ENCODE measurements around the gene ATP6AP2. TPM values are rescaled to one million over a fixed set of nuclear protein-coding genes. Genes with fewer than 3 reads are reported as not detected.

The ATP6AP2 gene, protein sequence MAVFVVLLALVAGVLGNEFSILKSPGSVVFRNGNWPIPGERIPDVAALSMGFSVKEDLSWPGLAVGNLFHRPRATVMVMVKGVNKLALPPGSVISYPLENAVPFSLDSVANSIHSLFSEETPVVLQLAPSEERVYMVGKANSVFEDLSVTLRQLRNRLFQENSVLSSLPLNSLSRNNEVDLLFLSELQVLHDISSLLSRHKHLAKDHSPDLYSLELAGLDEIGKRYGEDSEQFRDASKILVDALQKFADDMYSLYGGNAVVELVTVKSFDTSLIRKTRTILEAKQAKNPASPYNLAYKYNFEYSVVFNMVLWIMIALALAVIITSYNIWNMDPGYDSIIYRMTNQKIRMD
- 139 and 146 TPM in 2 replicates for total RNA-seq

GRCh38 chrX:40580537-40581335, at the start of gene ATP6AP2:
TSS of gene ATP6AP2 (plus strand) at chrX:40580970. CDS start at chrX:40581066, 96 bp downstream.

GRCh38 chrX:40623139-40623536, 42.4 kb downstream of the ATP6AP2 start, which contains the start of gene MPC1L:
TSS of gene MPC1L (plus strand) at chrX:40623428. CDS start at chrX:40623566, 138 bp downstream.

DNA sequence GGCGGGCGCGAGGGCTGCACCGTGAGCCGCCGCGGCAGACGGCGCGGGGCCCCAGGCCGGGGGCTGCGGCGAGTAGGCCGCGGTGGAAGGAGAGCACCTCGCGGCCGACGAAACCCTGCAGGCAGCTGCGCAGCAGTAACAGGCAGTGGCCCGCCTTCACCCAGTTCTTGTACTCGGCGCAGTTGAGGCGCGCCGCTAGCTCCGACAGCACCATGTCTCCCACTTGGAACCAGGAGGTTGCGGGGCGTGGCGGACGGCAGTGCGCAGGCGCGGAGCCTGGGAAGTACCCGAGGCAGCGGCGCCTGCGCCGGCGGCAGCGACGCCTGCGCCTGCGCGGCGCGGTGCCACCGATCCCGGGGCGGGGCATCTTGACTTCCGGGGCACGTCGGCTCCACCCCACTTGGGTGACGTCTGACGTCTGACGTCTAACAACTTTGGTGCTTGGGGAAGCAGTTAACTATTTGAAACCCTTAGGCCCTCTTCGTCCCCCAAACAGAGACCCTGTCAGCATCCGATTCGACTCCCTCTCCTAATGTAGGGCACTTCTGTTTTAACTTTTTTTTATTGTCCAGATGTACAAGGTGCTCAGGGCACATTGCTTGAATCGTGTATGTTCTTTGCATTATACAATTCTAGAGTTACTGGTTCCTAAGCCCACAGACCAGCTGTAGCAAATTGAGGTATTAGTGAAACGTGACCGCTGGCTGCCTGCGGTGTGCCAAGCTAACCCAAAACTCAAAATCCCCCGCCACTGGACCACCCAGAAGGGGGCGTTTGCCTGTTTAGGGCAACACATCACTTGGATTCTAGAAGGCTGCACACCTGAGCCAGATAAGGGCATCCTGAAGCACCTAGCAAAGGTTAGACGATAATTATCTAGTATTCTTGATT, 66.8 kb downstream of the ATP6AP2 start, which contains the start of gene CXorf38:
CXorf38 (minus strand) TSS at position 255 of the 891 bp plus-strand sequence; CDS start at position 214, 41 bp downstream.

Other genes starting within 250 kb of the ATP6AP2 start
- not detected in 2 replicates for gene MPC1L, start 42.5 kb downstream of the ATP6AP2 start, total RNA-seq
- gene CXorf38, start 66.6 kb downstream of the ATP6AP2 start, total RNA-seq: 10.9 and 12.3 TPM in 2 replicates
- gene MED14, start 154.6 kb downstream of the ATP6AP2 start, total RNA-seq: 9.6 and 27.5 TPM in 2 replicates

Data from nasal cavity respiratory epithelium epithelial cell of viscerocranial mucosa (primary cell).